ENCODE measurements around the gene G6PC1. TPM values are rescaled to one million over a fixed set of nuclear protein-coding genes. Genes with fewer than 3 reads are reported as not detected.
"Not testable (repeated sequence)": the region's sequence is repeated elsewhere in the genome, so short reads cannot be mapped to it uniquely, and the experiment has no call there.

Gene G6PC1
- total RNA-seq, 1 donor: not detected

- TF ChIP-seq CTCF (IDR thresholded peaks at IDR 0.05; ENCODE audit: insufficient read depth, low read depth, low read length): no peak
- DNase-seq (ENCODE audit: low read depth): no peak
- H3K4me3 ChIP-seq (ENCODE audit: low read depth, low read length): no peak overlapping the region
Observed at GRCh38 chr17:42853968-42854790, 46.4 kb upstream of the G6PC1 start.

GRCh38 chr17:42855048-42855596 is 45.5 kb upstream of the G6PC1 start:
- DNase-seq (ENCODE audit: low read depth): no peak
- H3K4me3 ChIP-seq (ENCODE audit: low read depth, low read length): no peak overlapping the region
- no peak for TF ChIP-seq CTCF (IDR thresholded peaks at IDR 0.05; ENCODE audit: insufficient read depth, low read depth, low read length)

- not testable (repeated sequence) for H3K4me3 ChIP-seq (ENCODE audit: low read depth, low read length); DNase-seq (ENCODE audit: low read depth)
Observed at GRCh38 chr17:42856093-42856492, 44.5 kb upstream of the G6PC1 start.

- not testable (repeated sequence) for DNase-seq (ENCODE audit: low read depth); H3K4me3 ChIP-seq (ENCODE audit: low read depth, low read length)
Observed at GRCh38 chr17:42856516-42856915, 44.1 kb upstream of the G6PC1 start.

GRCh38 chr17:42857389-42857788 is 43.2 kb upstream of the G6PC1 start:
- no peak for DNase-seq (ENCODE audit: low read depth)
- no peak for TF ChIP-seq CTCF (IDR thresholded peaks at IDR 0.05; ENCODE audit: insufficient read depth, low read depth, low read length)
- H3K4me3 ChIP-seq (ENCODE audit: low read depth, low read length): no peak overlapping the region

- no peak overlapping the region for H3K4me3 ChIP-seq (ENCODE audit: low read depth, low read length)
- no peak for TF ChIP-seq CTCF (IDR thresholded peaks at IDR 0.05; ENCODE audit: insufficient read depth, low read depth, low read length)
- DNase-seq (ENCODE audit: low read depth): no peak
Observed at GRCh38 chr17:42865638-42866094, 34.9 kb upstream of the G6PC1 start.

- TF ChIP-seq CTCF (IDR thresholded peaks at IDR 0.05; ENCODE audit: insufficient read depth, low read depth, low read length): no peak
- DNase-seq (ENCODE audit: low read depth): no peak
- no peak overlapping the region for H3K4me3 ChIP-seq (ENCODE audit: low read depth, low read length)
Observed at GRCh38 chr17:42866216-42866615, 34.4 kb upstream of the G6PC1 start.

Data from fibroblast of villous mesenchyme (primary cell).